Stimulated activated naive B cell treated with anti-CD40 and anti-IgM and Interleukin-4, amounts not matched to agents 10 μg/mL and 1 μg/mL and 100 μg/mL, for 72 hours (primary cell): Measurements from ENCODE around the gene RHBG.
A peak's percentile ranks its signal among the peaks of the same experiment; 100 is the strongest.

ENCODE experiments used
- ATAC-seq, 2 donors: fragments of 150-1000 bp; cut with Tn5 transposase; replicated peaks; 2 replicates each; pipeline ENCODE4 v1.10.0; 2021; ENCODE audit warnings: moderate library complexity in 1 of 2
- DNase-seq: peaks from one replicate; pipeline ENCODE4 v3.0.0; 2021
- H3K27ac Mint-ChIP-seq: one replicate; pipeline ENCODE4 v1.8.0; 2022; ENCODE audit warnings: mild to moderate bottlenecking, mixed read lengths
- H3K27me3 Mint-ChIP-seq, 2 donors: one replicate each; pipeline ENCODE4 v1.8.0; 2022; ENCODE audit warnings: mixed read lengths in 2 of 2
- H3K36me3 Mint-ChIP-seq, 2 donors: one replicate each; pipeline ENCODE4 v1.8.0; 2022; ENCODE audit warnings: mixed read lengths in 2 of 2, mild to moderate bottlenecking in 1 of 2
- H3K4me1 Mint-ChIP-seq, 2 donors: one replicate each; pipeline ENCODE4 v1.8.0; 2022; ENCODE audit warnings: mixed read lengths in 2 of 2, mild to moderate bottlenecking in 1 of 2
- H3K4me3 Mint-ChIP-seq, 2 donors: one replicate each; pipeline ENCODE4 v1.8.0; 2022; ENCODE audit warnings: mild to moderate bottlenecking in 2 of 2, mixed read lengths in 2 of 2, moderate library complexity in 1 of 2
- H3K9me3 Mint-ChIP-seq, 2 donors: one replicate each; pipeline ENCODE4 v1.8.0; 2022; ENCODE audit warnings: mixed read lengths in 2 of 2, mild to moderate bottlenecking in 1 of 2

RHBG gene

DNA sequence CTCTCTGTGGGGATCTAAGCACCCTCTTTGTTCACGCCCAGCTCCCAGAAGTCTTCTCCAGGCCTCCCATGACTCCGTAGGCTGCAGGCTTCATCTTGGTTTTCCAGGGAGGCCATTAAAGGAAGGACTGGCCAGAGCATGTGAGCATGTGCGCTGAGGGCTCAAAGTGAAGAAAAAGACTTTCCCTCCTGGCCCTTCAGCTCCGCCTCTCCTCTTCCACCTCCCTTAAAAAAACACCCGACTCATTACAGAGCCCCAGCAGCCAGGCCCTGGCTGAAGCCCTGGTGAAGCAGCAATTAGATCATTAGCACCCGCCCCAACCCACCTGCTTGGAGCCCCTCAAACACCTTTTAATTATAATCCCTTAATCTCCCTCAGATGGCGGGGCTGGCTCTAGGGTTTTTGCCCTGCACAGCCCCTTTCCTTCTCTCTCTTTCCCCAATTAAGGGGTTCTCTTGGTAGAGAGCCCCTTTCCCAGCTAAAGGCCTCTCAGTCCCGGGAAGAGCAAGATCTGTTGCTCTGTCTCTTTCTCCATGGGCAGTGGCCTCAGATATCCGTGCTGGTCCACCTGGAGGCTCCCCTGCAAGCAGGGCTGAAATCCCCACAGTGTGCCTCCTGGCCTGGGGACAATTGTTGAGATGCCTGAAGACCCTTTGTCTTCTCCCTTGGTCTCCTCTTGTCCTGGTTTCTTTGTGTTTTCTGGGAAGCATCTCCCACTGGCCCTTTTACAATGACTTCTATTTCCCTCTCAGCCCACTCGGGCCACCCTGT is 30.5 kb downstream of the RHBG start:
- H3K27ac Mint-ChIP-seq = peak overlapping the region; percentile 72
- no peak for DNase-seq
- ATAC-seq = no peak
- H3K4me1 Mint-ChIP-seq = peaks cover 14 to 29% of the 10 kb centered on the region in 2 donors
- H3K4me3 Mint-ChIP-seq = peak overlapping the region in 1 of 2 donors; percentile 3
- peaks cover 18 to 40% of the 10 kb centered on the region in 2 donors for H3K27me3 Mint-ChIP-seq
- peaks cover 7 to 10% of the 10 kb centered on the region in 2 donors for H3K36me3 Mint-ChIP-seq
- H3K9me3 Mint-ChIP-seq = peaks cover 4% of the 10 kb centered on the region in 2 donors

DNA sequence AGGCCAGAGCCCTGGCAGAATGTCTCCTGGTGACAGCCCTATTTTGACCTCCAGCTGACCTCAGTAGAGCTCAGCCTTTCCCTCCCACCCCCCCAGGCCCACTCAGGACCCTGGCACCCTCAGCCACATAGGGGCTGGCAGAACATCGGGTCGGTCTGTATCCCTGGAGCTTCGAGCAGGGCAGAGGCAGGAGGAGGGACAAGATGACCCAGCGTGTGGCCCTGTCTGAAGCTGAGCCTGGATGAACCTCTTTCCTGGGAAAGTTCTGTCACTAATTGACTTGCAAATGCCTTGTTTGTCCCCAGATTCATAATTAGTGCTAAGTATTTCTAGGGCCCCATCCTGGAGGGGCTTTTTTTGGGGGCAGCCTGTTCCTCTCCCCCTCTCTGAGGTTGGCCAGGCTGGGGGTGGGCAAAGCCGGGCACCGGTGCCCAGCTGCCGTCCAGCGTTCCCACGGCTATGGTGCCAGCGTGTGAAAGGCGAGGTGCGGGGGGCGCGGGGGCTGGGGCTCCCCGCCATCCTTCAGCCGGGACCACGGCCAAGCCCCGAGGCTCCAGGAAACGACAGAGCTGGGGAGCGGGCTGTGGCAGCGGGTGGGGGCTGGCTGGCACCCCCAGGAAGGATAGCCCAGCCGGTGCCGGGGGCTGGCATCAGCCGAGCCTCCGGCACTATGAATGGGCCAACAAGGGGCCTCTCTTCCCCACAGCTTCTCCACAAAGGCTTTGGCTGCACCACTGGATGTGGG is 31.4 kb downstream of the RHBG start:
- DNase-seq (no peak), ATAC-seq (no peak)
- H3K9me3 Mint-ChIP-seq = peaks cover 4% of the 10 kb centered on the region in 2 donors
- no peak overlapping the region for H3K4me3 Mint-ChIP-seq
- peak overlapping the region; percentile 10 for H3K27ac Mint-ChIP-seq
- peaks cover 5 to 10% of the 10 kb centered on the region in 2 donors for H3K36me3 Mint-ChIP-seq
- H3K4me1 Mint-ChIP-seq = peaks cover 9 to 22% of the 10 kb centered on the region in 2 donors
- H3K27me3 Mint-ChIP-seq = peaks cover 21 to 43% of the 10 kb centered on the region in 2 donors

DNA sequence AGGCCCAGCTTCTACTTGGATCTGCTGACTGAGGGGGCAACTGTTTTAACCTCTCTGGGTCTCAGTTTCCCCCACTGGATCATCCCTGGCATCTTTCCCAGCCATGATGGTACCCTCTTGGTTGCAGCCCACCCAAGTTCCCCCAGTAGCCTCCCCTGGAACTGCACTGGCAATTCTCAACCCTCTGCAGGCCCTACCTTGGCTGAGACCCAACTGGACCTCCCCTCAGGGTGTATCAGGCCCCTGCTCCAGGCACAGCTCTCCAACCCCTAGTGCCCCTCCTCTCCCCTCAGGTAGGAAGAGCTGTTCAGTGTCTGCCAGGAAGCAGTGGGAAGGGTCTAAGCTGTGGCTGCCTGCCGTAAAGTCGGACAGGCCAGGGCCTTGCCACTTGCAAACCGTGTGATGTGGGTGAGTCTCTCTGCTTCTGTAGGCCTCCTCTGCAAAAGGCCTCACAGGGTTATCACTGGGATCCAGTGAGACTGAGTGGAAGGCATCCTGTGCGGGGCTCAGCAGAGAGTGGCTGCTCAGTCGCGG is 32.1 kb downstream of the RHBG start:
- peaks cover 9 to 22% of the 10 kb centered on the region in 2 donors for H3K4me1 Mint-ChIP-seq
- H3K4me3 Mint-ChIP-seq = no peak overlapping the region
- no peak for ATAC-seq
- H3K27ac Mint-ChIP-seq = no peak overlapping the region
- peaks cover 26 to 50% of the 10 kb centered on the region in 2 donors for H3K27me3 Mint-ChIP-seq
- no peak for DNase-seq
- peaks cover 4% of the 10 kb centered on the region in 2 donors for H3K9me3 Mint-ChIP-seq
- H3K36me3 Mint-ChIP-seq = peaks cover 5 to 10% of the 10 kb centered on the region in 2 donors

DNA sequence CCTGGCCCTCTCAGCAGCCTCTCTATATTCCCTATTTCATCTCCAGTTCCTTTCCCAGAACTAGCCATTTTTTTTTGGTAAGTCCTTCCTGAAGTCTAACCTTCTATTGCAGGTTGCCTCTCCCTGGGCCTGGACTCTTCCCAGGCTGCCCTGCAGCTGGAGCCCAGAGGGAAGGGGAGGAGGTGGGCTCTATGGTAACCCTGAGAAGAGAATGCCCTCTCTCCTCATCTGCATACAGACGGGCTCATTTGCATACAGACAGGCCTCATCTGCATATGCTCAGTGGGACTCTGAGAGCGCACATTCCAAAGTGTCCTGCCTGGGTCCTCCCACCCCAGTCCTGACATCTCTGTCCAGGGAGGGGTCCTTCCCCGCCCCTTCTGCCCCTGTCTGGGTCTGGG is 32.7 kb downstream of the RHBG start:
- Mint-ChIP-seq H3K4me3 (no peak overlapping the region), H3K4me1 (peaks cover 9 to 22% of the 10 kb centered on the region in 2 donors), H3K36me3 (peaks cover 5 to 10% of the 10 kb centered on the region in 2 donors), H3K9me3 (peaks cover 4% of the 10 kb centered on the region in 2 donors), H3K27ac (no peak overlapping the region), H3K27me3 (peaks cover 32 to 56% of the 10 kb centered on the region in 2 donors)
- no peak for ATAC-seq
- no peak for DNase-seq

DNA sequence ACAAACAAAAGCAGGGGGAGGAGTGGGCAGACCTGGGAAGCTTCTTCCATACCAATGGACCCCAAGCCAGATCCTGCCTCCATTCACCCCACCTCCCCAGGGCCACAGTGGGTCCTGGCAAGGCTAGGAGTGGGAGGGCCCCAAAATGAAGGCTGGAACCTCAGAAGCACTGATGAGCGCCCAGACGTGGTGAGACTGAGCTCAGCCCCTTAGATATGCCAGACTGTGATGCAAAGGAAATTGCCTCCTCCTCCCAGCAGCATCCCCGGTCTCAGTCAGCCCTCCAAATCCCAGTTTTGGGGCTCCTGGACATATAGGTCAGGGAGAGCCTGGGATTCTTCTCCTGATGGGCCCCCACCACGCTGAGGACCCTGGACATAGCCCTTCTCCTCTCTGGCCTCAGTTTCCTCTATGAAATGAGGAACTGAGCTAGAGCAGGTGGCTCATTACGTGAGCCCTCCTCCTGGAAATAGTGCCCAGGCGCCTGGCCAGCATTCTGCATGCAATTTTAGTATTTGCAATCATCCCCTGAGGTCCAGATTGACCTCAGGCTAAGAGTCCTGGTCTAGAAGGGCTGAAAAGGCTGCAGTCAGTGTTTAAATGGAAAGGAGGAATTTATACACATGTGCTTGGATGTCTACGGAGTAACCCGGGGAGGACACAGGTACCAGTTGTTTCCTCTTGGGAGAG is 33.5 kb downstream of the RHBG start:
- Mint-ChIP-seq H3K9me3 (peaks cover 4% of the 10 kb centered on the region in 2 donors), H3K27ac (no peak overlapping the region), H3K36me3 (peaks cover 5 to 10% of the 10 kb centered on the region in 2 donors), H3K27me3 (peaks cover 35 to 62% of the 10 kb centered on the region in 2 donors), H3K4me1 (peaks cover 9 to 22% of the 10 kb centered on the region in 2 donors), H3K4me3 (no peak overlapping the region)
- ATAC-seq (no peak), DNase-seq (no peak)

DNA sequence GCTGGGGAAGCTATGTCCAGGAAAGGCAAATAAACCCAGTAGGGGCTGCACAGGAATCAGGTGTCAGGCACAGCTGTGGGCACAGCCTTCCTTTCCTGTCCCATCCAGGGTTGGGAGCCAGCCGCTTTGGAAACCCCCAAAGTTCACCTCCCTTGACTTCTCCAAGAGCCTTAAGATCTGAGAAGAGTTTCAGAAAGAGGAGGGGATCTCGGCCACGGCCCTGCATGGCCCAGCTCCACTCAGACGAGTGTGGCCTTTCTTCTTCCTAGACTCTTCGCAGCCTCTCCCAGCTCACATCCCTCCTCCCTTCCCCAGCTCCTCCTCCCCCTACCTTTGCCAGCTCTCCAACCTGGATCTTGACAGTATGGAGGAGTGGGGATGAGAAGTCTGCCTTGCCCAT is 36.7 kb downstream of the RHBG start:
- DNase-seq (no peak), ATAC-seq (no peak)
- Mint-ChIP-seq H3K4me3 (no peak overlapping the region), H3K4me1 (peaks cover 0 to 7% of the 10 kb centered on the region in 2 donors), H3K27me3 (peaks cover 64 to 94% of the 10 kb centered on the region in 2 donors), H3K36me3 (peaks cover 2 to 3% of the 10 kb centered on the region in 2 donors), H3K27ac (no peak overlapping the region), H3K9me3 (no peaks in the 10 kb centered on the region)

DNA sequence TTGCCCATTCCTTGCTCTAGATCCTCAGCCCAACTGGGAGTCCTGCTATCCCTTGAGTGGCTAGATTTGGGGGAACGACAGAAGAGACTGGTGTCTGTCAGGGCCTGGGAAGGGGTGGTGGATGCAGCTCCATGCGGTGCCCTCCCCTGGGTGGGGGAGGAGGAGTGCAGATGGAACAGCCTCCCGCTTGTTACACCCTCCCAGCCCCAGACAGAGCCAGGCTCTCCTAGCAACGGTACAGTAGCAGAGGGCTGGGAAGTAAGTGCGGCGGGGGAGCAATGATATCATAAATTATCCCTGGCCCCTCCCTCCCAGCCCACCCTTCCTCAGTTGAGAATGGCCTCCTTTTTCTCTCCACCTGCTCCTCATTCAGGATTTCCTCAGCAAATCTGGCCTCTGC is 37.2 kb downstream of the RHBG start:
- H3K27ac Mint-ChIP-seq = no peak overlapping the region
- peaks cover 0 to 7% of the 10 kb centered on the region in 2 donors for H3K4me1 Mint-ChIP-seq
- ATAC-seq (no peak), DNase-seq (no peak)
- peaks cover 2 to 3% of the 10 kb centered on the region in 2 donors for H3K36me3 Mint-ChIP-seq
- peaks cover 68 to 96% of the 10 kb centered on the region in 2 donors for H3K27me3 Mint-ChIP-seq
- no peak overlapping the region for H3K4me3 Mint-ChIP-seq
- no peaks in the 10 kb centered on the region for H3K9me3 Mint-ChIP-seq

DNA sequence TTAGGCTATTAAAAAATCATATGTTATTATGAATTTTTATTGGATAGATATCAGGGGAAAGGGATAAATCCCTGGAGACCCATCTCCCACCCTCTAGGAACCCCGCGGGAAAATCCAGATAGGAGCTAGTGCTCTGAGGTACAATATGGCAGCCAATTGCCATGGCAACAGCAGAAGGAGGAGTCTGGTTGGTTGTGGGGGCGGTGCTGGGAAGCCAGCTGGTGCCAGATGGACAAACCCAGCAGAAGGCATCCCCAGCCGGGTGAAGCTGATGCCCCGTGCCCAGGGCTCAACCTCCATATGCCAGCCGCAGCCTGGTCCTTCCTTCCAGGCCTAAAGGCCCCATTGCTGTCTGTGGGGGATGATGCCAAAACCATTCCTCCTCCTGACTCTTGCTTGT is 38.3 kb downstream of the RHBG start:
- peaks cover 71 to 95% of the 10 kb centered on the region in 2 donors for H3K27me3 Mint-ChIP-seq
- peaks cover 2 to 3% of the 10 kb centered on the region in 2 donors for H3K36me3 Mint-ChIP-seq
- ATAC-seq = no peak
- DNase-seq = no peak
- no peaks in the 10 kb centered on the region for H3K9me3 Mint-ChIP-seq
- peaks cover 0 to 7% of the 10 kb centered on the region in 2 donors for H3K4me1 Mint-ChIP-seq
- no peak overlapping the region for H3K4me3 Mint-ChIP-seq
- H3K27ac Mint-ChIP-seq = no peak overlapping the region

DNA sequence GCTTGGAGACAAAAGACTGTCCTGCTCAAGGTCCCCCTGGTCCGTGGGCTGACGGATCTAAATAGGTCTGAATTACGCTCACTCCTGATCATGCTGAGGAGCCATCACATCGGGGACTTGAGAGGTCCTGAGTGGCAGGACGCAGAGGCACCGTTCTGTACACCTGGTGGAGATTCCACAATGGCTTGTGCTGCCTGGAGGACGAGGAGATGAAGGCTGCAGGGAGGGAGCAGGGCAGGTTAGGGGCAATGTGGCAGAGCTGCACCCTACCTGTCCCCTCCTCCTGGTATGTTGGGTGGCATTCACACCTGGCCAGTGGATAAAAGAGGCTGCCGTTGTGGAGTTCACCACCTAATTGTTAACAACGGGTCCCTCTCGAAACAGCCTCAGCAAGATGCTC is 38.7 kb downstream of the RHBG start:
- Mint-ChIP-seq H3K4me3 (no peak overlapping the region), H3K9me3 (no peaks in the 10 kb centered on the region), H3K27me3 (peaks cover 73 to 95% of the 10 kb centered on the region in 2 donors), H3K4me1 (peaks cover 0 to 4% of the 10 kb centered on the region in 2 donors), H3K27ac (no peak overlapping the region), H3K36me3 (peaks cover 2 to 3% of the 10 kb centered on the region in 2 donors)
- no peak for ATAC-seq
- DNase-seq = no peak

DNA sequence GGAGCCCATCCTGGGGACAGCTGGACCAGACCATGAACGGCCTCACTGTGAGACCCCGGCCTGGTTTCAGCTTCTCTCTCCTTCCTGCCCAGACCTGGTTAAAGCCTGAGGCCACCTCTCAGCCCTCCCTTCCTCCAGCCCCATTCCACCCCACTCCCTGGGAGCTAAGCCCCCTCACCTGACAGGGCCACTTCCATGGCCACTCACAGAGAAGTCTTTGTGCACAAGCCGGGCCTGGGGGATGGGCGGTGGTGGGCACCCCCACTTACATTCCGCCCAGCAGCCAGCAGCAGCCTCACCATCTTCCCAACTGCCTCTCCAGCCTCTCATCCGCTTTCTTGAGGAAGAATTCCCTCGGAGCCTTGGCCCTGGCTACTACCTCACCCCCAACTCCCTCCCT is 40.4 kb downstream of the RHBG start:
- H3K27me3 Mint-ChIP-seq = peaks cover 82 to 85% of the 10 kb centered on the region in 2 donors
- no peak overlapping the region for H3K27ac Mint-ChIP-seq
- peaks cover 2 to 10% of the 10 kb centered on the region in 2 donors for H3K36me3 Mint-ChIP-seq
- no peaks in the 10 kb centered on the region for H3K9me3 Mint-ChIP-seq
- no peaks in the 10 kb centered on the region for H3K4me1 Mint-ChIP-seq
- no peak for ATAC-seq
- no peak for DNase-seq
- H3K4me3 Mint-ChIP-seq = no peak overlapping the region

DNA sequence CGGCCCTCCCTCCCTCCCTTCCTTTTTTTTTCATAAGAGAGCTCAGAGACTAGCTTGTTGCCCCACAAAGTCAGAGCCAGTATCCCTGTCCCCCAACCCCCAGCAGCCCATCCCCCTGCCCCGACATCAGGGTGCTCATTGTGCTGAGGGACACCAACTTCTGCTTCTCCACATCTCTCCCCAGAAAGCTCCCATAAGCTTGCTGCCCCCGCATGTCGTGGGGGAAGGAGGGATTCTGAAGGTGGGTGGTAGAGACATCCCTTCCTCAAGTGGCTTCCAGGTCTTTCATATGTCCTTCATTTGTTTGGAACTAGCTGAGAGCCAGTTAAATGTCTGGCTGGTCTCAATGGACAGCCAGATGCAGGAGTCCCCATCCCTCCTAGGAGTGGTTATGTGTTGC is 41.2 kb downstream of the RHBG start:
- H3K36me3 Mint-ChIP-seq = peaks cover 2 to 12% of the 10 kb centered on the region in 2 donors
- peaks cover 82 to 86% of the 10 kb centered on the region in 2 donors for H3K27me3 Mint-ChIP-seq
- no peaks in the 10 kb centered on the region for H3K9me3 Mint-ChIP-seq
- H3K4me1 Mint-ChIP-seq = no peaks in the 10 kb centered on the region
- DNase-seq = no peak
- no peak for ATAC-seq
- no peak overlapping the region for H3K4me3 Mint-ChIP-seq
- no peak overlapping the region for H3K27ac Mint-ChIP-seq

DNA sequence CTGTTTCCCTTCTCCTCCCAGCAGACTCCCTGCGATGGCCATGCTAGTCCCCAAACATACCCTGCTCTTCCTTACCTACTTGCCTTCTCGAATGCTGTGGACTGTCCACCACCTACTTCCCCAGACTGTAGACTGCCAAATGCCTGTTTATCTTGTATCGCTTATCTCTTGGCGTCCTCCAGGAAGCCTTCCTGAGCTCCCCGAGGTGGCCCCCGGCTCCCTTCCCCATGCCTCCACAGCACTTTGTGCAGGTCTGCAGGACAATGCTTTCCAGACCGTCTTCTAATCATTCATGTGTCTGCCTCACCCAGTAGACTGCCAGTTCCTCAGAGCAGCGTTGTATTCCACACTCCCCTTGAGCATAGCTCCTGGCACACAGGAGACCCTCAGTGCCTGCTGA is 41.7 kb downstream of the RHBG start:
- Mint-ChIP-seq H3K27ac (no peak overlapping the region), H3K36me3 (peaks cover 2 to 12% of the 10 kb centered on the region in 2 donors), H3K27me3 (peaks cover 80 to 86% of the 10 kb centered on the region in 2 donors), H3K4me1 (no peaks in the 10 kb centered on the region), H3K4me3 (no peak overlapping the region), H3K9me3 (no peaks in the 10 kb centered on the region)
- ATAC-seq = no peak
- no peak for DNase-seq

DNA sequence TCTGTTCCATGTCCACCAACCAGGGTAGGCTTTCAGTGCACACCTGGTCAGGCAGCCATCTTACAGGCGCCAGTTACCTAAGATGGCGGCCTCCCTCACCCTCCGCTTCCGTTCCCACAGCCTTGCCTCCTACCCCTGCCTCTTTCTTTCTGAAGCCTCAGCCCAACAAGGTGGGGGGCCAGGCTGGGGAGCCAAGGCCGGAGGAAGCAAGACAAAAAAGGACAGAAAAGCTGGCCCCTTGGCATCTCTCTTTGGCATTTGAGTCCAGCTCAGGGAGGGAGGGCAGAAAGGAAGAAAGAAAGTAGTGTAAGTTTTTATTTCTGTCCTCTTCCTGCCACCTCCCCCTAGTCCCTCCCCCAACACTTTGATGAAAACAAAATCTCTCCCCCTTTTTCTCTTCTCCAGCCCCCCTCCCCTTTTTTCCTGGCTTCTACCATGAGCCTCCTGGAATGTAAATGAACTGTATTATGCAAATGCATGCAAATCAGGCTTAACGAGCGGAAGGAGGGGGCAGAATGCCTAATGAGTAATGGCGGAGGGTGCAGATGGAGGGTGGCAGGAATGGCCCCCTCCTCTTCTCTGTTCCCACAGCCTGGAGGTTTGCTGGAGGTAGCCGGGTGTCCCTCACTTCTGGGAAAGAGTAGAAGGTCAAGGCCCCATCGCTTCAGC is 43.8 kb downstream of the RHBG start:
- Mint-ChIP-seq H3K36me3 (peaks cover 2 to 19% of the 10 kb centered on the region in 2 donors), H3K4me1 (no peaks in the 10 kb centered on the region), H3K27ac (no peak overlapping the region), H3K9me3 (no peaks in the 10 kb centered on the region), H3K27me3 (peaks cover 81 to 86% of the 10 kb centered on the region in 2 donors), H3K4me3 (no peak overlapping the region)
- no peak for DNase-seq
- no peak for ATAC-seq
